GM20431 (cell line): ENCODE results near the gene XPC.

ENCODE experiments used
- in situ Hi-C: fragments of 300-500 bp; cut with MseI, MboI; formaldehyde crosslinking; loops from one replicate; pipeline ENCODE4 v1.15.0; 2020; ENCODE audit warnings: low sequenced_read_pairs; ENCODE audit not compliant: unreplicated experiment

XPC gene

DNA sequence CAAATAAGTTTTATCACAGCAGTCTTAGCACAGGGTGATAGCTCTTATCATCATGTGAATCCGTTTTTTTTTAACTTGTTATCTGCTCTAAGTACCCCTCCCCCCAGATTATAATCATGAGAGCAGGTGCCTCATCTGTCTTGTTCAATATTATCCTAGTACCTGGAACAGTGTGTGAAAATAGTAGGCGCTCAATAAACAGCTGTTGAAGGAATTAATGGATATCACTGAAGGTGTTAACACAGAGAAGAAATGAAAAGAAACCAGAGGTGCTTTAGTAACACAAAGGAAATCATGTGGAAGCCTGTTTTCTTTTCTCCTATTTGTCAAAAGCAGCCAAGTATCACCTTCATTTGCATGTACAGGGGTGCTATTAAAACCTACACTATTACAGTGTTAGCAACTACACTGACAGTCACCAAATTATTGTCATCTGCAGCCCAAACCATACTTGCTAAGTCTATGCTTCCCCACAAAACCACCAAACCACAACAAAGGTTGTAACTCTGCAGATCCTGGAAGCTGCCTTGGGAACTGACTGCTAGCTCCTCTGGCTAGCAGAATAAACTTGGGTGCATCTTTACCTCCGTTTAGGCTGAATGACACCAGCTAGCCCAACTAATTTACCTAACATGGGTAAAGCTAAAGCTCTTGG lies 2.9 kb downstream of the XPC start:
- in situ Hi-C loops: no loop called here

DNA sequence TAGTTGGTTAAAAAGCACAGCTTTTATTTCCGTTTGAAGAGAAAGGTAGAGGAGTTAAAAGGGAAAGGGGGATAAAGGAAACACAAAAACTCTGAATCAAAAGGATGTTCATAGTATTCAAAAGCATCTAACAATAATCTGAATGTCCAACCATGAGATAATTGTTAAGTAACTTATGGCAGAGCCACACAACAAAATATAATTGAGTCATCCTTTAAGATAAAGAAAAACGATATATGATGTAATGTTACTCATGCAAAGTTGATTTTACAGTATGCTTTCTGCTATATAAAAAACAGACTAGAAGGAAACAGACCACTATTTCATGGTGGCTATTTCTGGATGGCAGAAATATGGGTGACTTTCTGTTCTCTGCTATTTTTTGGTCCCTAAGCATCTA lies 3.9 kb downstream of the XPC start:
- in situ Hi-C loops: no loop called here

DNA sequence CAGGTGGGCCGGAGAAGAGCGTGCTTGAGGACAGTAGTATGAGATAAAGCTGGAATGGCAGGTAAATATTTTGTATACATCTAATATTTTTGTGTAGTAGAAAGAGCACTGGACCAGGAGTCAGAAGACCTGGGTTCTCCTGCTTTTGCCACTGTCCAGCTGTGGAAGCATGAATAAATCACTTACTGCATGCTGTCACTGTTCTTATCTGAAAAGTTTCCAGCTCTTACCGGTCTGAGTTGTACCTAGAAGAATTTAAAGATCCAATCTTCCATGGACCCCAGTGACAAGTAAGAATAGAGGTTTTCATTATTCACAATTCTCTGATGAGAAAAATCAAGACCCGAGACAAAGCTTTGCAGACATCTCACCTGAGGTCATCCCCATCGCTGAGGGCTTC lies 5.9 kb downstream of the XPC start:
- in situ Hi-C loops: no loop called here

DNA sequence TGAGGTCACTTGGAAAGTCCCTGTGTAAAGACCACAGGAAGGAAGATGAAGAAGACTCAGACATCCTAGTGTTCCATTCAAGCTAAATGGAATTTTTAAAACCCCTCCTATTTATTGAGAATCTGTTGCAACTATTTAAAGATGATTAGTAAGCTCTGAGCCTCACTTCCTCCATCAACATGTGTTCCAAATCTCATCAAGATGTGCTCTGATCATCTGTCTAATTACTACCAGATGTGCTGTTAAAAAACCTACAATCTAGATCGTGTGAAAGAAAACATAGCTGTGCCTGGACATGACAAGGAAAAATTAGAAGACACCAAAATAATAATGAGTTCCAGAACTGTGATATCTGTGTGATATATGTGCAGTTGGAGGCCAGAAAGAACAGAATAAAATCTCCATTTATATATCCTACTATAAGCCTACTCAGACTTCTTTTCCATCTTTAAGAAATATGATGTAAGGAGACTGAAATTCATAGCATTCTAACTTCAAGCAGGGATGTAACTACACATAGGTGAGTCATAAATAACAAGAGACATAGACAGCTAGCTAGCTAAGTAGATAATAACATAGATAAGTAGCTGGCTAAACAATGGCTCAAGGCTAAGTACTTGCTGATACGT lies 7.8 kb downstream of the XPC start:
- in situ Hi-C loops: no loop called here

DNA sequence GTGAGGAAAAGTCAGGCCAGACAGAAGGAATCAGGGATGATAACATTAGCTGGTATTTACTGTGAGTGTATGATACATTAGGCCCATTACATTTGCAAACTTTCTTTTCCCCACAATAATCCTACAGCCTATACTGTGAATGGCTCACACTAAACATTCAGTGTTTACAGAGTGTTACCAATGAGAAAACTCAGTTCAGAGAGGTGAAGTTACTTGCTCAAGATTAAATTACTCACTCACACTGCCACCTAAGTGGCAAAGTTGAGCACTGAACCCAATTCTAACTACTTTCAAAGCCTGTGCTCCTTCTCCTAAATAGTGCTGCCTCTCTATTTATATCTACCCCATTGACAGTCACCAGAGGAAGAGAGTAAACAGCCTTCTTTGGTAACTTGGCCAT lies 8.5 kb downstream of the XPC start:
- in situ Hi-C loops: no loop called here

DNA sequence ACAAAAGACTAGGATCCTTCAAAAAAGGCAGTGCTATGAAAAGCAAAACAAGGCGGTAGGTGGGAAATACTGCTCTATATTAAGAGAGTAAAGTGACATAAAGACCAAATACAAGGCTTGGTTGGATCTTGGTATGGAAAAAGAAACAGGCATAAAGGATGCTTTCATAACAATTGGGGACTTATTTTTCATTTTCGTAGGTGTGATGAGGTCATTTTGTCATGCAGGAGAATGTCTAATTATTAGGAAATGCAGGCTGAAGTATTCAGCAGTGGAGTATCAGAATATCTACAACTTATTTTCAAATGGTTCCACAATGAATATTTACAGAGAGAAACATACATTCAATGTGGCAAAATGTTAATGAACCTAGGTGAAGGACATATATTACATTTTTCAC lies 9.0 kb downstream of the XPC start:
- in situ Hi-C loops: no loop called here

DNA sequence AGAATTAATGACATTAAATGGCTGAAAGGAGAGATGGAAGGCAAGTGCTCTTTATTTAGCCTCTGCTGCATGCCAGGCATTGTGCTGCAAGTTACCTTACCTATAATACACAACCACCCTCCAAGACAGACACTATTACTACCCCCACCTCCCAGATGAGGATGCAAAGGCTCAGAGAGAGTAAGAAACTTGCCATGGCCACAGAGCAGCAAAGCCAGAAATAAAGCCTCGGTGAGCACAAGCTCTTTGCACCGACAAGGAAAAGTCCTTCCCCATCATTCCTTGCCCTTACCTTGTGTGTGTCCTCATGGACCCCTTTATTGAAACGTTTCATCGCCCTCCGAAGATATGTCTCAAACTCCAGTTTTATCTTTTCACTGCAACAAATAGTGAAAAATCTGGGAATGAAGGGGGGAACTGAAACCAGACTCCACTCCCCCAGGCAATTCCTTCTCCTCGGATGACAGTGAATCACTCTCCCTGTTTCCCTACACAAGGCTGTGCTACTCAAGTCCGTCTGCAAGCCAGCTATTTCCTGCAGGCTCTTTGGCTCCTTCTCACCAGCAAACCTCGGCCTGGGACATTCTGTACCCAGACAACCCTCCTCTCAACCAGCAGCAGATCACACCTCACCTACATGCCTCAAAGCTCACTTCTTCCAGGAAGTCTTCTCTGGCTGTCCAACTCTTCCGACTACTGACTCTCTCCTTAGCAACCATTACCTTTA lies 11.4 kb downstream of the XPC start:
- in situ Hi-C loops: no loop called here

DNA sequence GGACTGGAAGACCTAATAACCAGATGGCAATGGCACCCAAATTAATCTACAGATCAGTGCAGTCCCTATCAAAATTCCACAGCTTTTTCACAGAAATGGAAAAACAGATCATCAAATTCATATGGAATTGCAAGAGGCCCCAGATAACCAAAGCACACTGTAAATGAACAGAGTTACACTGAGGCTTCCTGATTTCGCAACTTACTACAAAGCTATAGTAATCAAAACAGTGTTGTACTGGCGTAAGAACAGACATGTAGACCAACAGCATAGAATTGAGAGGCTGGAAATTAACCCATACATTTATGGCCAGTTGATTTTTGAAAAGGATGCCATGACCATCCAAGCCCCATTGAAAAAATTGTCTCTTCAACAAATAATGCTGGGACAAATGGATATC lies 16.2 kb downstream of the XPC start:
- in situ Hi-C loops: no loop called here

DNA sequence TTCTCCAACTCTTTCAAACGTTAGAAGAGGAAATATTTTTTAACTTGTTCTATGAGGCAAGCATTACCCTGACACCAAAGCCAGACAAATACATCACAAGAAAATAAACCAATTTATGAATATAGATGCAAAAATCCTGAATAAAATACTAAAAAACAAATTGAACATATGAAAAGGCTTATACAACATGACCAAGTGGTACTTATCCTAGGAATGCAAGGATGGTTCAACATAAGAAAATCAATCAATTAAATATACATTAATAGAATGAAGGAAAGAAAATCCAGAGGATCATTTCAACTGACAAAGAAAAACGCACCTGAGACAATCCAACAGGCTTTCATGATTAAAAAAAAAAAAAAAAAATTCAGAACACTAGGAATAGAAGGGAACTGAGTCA lies 17.1 kb downstream of the XPC start:
- in situ Hi-C loops: no loop called here

DNA sequence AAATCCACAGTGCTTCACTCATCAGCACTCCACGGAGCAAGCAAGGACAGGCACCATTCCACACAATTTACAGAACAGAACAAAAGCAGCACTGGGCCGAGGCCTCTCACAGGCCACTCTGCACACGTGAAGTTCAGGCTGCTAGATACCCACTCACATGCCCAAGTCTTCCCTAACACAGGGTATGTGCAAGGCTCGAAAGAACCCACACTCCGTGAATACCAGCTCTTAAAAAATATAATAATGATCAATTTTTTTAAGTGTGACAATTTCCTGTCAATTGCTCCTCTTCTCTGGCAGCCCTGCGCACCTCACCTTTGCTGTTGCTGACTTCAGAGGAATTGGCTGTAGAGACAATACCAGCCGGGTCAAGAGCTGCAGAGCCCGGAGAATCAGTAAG lies 19.0 kb downstream of the XPC start:
- in situ Hi-C loops: no loop called here

DNA sequence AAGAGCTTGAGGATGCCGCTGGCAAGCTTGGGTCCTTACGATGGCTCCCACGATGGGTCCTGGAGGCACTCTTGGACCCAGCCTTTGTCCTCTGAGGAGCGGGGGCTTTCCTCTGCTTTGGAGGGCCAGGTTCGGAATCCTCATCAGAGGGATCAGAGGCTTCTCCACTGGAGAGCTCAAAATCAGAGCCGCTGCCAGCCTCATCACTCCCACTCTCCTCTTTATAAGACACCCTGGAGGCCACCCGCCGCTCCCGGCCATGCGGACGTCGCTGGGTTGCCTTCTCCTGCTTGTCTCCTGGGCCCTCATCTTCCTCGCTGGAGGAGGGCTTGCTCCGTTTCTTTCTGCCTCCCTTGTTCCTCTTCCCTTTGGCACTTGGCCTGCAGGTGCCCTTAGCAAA lies 20.0 kb downstream of the XPC start:
- in situ Hi-C loops: no loop called here

DNA sequence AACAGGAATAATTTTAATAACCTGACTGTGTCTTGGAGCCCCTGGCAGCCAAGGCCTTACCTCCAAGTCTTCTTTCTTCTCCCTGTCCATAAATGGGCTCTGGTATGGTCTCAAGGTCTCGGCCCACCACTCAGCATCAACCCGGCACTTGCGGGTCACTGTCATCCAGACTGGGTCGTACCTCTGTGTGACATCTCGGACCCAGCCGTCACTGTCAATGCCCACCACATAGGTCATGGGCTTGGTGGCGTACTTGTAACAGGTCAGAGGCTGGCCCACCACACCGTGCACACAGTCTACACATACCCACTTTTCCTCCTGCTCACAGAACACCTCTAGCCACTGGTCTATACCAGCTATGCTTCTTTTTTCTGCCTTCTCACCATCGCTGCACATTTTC lies 20.4 kb downstream of the XPC start:
- in situ Hi-C loops: no loop called here

DNA sequence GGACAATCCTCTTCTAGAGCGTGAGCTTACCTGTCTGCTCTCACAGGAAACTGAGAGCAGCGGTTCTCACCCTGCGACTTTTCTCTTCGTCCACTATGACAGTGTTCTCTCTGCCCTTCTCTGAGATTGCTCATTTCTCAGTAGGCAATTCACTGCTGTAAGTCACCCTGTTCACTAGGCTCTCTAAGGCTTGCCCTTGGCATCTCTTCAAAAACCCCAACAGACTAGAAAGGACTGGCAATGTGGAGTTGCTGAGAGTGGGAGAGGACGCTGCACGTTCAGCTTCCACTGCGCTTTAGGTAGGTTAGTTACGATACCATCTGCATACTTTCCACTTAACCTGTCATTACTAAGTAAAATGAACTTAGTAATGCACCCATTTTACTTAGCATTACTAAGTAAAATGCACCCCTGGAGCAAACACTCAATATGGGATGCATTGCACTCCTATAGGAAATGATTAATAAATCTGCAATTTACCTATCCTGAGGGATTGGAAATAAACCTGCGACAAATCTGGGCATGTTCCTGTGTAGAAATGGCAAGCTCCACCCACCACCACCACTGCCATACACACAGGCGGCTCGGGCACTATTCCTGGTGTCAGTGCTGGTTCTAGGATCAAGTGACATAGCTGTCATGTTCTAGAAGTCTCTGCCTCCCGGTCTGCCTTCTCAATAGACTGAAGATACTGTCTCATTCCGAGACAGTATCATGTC lies 21.4 kb downstream of the XPC start:
- in situ Hi-C loops: no loop called here

DNA sequence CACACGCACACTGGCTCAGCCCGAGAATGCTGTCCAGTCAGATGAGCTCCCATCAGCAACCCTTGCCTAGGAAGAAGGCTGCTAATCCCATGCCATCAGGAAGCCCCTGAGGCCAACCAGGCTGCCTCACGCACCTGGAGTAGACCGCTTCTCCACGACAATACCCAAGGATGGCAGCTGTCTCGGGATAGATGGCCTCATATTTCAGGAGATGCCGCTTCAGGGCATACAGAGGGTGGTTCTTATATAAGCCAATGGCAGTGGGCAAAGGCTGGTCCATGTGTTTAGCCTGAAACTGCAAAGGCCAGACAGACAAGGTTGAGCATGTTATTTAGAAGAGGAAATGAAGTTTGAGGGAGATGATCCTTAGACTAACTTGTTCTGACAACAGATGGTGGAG lies 22.2 kb downstream of the XPC start:
- in situ Hi-C loops: no loop called here

DNA sequence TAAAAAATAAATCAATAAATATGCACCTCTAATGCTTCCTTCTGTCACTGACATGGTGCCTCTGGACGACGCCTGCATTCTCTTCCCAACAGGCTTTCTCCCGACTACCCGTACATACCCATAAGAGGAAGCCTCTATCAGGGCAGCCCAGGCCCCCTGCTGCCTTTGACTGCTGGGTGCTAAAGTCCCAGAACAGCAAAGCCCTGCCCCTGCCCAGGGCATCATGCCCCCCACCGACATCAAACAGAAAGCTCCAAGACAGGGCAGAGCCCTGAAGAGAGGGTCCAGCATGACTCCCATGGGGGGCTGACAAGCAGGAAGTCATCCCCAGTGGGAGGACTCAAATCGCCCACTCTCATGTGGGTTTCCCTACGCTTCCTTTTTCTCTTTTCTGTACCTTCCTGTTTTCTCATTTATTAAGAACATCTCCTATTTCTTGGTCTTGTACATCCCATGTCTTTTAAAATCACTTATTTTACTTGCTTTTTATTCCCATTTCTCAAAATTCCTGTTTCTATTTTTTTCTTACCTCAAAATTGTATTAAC lies 23.4 kb downstream of the XPC start:
- in situ Hi-C loops: no loop called here

DNA sequence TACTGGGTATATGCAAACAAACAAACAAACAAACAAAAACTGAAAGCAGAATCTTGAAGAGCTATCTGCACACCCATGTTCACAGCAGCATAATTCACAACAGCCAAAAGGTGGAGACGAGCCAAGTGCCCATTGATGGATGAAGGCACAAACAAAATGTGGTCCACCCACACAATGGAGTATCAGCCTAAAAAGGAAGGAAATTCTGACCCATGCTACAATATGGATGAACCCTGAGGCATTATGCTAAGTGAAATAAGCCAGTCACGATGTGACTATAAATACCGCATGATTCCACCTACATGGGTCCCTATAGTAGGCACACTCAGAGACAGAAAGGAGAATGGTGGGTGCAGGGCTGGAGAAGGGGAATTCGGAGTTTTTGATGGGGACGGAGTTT lies 24.1 kb downstream of the XPC start:
- in situ Hi-C loops: no loop called here

DNA sequence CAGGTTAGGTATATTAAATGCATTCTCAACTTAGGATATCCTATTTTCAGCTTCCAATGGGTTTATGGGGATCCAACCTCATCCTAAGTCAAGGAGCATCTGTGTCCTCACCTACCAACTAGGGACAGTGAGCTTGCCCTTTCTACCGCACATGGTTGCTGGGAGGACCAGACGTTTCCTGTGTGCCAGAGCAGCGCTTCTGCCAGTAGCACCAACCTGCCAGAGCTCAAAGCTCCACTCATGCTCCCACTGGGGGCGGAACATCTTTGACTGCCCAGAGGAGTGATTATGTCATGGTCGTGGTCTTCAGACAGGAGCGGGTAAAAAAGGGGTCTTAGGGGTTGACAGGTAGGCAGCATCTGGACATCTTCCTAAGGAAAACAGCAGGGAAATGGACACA lies 24.7 kb downstream of the XPC start:
- in situ Hi-C loops: no loop called here

DNA sequence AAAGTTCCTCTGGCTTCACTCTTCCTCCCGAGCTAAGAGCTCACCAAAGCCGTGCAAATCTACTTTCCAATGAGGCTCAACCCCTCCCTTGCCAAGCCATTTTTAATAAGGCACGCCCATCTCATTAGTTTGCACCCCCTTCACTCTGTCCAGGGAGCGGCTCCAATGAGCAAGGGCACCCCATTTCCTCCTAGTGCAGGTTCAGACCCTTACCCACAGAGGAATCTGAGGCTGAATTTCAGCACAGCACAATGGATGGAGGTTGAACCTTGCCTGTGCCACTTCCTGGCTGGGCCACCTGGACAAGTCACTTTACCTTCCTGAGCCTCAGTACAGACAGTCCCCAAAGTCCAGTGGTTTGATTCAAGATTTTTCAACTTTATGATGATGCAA lies 25.4 kb downstream of the XPC start:
- in situ Hi-C loops: no loop called here

DNA sequence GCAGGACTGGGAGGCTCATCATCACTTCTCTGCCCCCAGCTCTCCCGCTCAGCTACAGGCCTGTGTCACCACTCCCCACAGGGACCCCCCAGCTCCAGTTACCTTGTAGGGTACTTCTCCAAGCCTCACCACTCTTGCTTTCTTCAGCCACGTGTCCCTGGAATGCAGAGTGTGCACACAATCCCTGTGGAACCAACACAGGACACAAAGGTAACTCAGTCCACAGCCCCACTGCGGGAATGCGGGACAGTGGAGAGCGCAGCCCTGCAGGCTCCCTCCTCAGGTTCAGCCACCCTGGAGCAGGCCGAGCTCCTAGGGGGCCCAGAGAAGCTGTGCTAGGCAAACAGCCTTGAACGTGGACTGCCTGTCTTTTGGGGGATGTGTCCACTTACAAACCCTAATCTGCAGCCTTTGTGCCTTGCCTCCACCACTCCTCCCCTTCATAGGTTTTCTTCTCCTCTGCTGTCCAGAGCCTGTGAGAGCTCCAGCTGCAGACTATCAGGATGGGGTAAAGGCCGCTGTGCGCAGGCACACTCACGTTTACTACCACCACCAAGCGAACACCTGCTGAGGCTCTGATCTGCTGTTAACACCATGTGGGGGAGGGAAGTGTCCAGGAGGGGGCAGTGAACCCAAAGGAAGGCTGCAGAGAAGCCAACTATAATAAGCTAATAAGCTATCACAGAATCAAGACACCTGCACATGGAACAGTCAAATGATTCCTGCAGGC lies 26.0 kb downstream of the XPC start:
- in situ Hi-C loops: no loop called here

DNA sequence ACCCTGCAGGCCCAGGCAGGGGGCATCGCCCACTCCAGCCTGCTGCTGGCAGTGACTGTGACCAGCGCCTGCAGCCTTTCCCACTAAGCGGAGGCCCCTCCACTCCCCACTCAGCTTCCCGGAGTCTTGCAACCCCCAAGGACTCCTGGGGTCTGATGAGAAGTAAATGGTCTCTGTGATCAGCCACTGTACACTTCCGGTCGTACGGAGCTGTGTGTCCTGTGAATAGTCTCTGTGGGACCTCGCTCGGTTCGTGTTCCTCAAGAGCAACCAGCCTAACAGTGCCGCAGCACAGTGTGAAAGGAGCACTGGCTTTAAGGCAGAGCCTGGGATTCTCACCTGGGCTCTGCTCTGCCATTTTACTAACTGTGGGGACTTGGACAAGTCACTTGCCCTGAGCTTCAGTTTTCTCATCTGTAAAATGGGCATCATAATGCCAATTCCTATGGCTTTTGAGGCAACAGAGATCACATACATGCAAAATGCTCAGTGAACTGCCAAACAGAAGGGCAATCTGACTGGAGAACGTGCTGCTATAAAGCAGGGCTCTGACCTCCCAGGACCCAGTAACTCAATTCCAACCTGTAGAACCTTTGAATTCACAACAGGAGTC lies 26.8 kb downstream of the XPC start:
- in situ Hi-C loops: no loop called here
